ENCODE results near the gene PCDH9.

PCDH9 gene

DNA sequence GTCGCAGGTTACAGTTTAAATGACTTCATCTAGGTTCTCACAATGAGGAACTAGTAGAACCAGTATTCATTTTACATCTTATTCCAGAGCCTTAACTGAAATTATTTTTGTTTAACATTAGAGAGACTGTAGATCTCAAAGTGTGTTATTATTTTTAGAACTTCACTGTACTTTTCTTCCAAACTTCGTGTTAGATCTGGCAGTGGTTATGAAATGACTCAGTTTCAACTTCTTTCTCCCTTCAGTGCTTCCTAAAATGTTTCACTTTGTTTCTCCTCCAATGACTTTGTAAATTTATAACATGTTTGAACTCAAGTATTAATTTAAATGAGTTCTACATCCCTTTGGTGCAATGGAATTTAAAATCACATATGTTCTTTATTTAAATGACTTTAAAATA is 139.3 kb downstream of the PCDH9 start:
- no peaks in the 10 kb centered on the region for H3K79me2 ChIP-seq (ENCODE audit: control insufficient read depth, insufficient read depth, low read length, poor library complexity)
- H4K91ac ChIP-seq (ENCODE audit: low read depth, low read length) = no peak overlapping the region
- no peaks in the 10 kb centered on the region for H3K36me3 ChIP-seq (ENCODE audit: control insufficient read depth in 1 of 2, insufficient read depth in 2 of 2, low read length in 2 of 2)
- H2BK12ac ChIP-seq (ENCODE audit: low read length) = no peak overlapping the region
- no CpG with 5 or more reads among the region's 2 CpGs for WGBS (ENCODE audit: extremely low coverage, insufficient coverage, insufficient read length)
- no peak overlapping the region for H3K4ac ChIP-seq (ENCODE audit: low read depth, low read length)
- no peak overlapping the region for H3K9ac ChIP-seq (ENCODE audit: low read length)
- DNase-seq = no peak
- H3K27me3 ChIP-seq (ENCODE audit: insufficient read depth, low read length) = no peaks in the 10 kb centered on the region
- no peak overlapping the region for H3K18ac ChIP-seq (ENCODE audit: low read length)
- H4K12ac ChIP-seq (ENCODE audit: low read depth, low read length) = no peak overlapping the region
- H3K23ac ChIP-seq (ENCODE audit: low read length) = no peak overlapping the region
- no peak overlapping the region for H3K27ac ChIP-seq (ENCODE audit: low read depth, low read length)
- H3K9me3 ChIP-seq (ENCODE audit: insufficient read depth, low read depth, low read length) = no peaks in the 10 kb centered on the region
- no peak overlapping the region for H2BK120ac ChIP-seq (ENCODE audit: insufficient read depth, low read length, poor library complexity)
- no peaks in the 10 kb centered on the region for H3K4me1 ChIP-seq (ENCODE audit: control insufficient read depth in 1 of 2, insufficient read depth in 2 of 2, low read length in 2 of 2)
- no peak overlapping the region for H3K4me2 ChIP-seq (ENCODE audit: low read length)
- no peak overlapping the region for H4K8ac ChIP-seq (ENCODE audit: low read depth, low read length)
- H2AFZ ChIP-seq (ENCODE audit: insufficient read depth, low read length, poor library complexity) = no peak overlapping the region
- H2AK5ac ChIP-seq (ENCODE audit: low read length) = no peak overlapping the region
- H3K79me1 ChIP-seq (ENCODE audit: low read length) = no peaks in the 10 kb centered on the region
- H3K14ac ChIP-seq (ENCODE audit: low read length) = no peak overlapping the region
- no peak overlapping the region for H2BK5ac ChIP-seq (ENCODE audit: low read depth, low read length, poor library complexity)
- H3K4me3 ChIP-seq (ENCODE audit: low read depth, low read length) = no peak overlapping the region

- no CpG with 5 or more reads among the region's 2 CpGs for WGBS (ENCODE audit: extremely low coverage, insufficient coverage, insufficient read length)
- no peak overlapping the region for H2AK5ac ChIP-seq (ENCODE audit: low read length)
- H3K4me3 ChIP-seq (ENCODE audit: low read depth, low read length) = no peak overlapping the region
- H3K18ac ChIP-seq (ENCODE audit: low read length) = no peak overlapping the region
- no peak overlapping the region for H2AFZ ChIP-seq (ENCODE audit: insufficient read depth, low read length, poor library complexity)
- H3K4ac ChIP-seq (ENCODE audit: low read depth, low read length) = no peak overlapping the region
- no peak overlapping the region for H4K91ac ChIP-seq (ENCODE audit: low read depth, low read length)
- H3K36me3 ChIP-seq (ENCODE audit: control insufficient read depth in 1 of 2, insufficient read depth in 2 of 2, low read length in 2 of 2) = no peaks in the 10 kb centered on the region
- H2BK5ac ChIP-seq (ENCODE audit: low read depth, low read length, poor library complexity) = no peak overlapping the region
- no peak overlapping the region for H4K8ac ChIP-seq (ENCODE audit: low read depth, low read length)
- no peak overlapping the region for H2BK120ac ChIP-seq (ENCODE audit: insufficient read depth, low read length, poor library complexity)
- H3K79me1 ChIP-seq (ENCODE audit: low read length) = no peaks in the 10 kb centered on the region
- no peak overlapping the region for H3K4me2 ChIP-seq (ENCODE audit: low read length)
- H3K4me1 ChIP-seq (ENCODE audit: control insufficient read depth in 1 of 2, insufficient read depth in 2 of 2, low read length in 2 of 2) = no peaks in the 10 kb centered on the region
- no peak overlapping the region for H3K14ac ChIP-seq (ENCODE audit: low read length)
- no peak overlapping the region for H3K27ac ChIP-seq (ENCODE audit: low read depth, low read length)
- no peaks in the 10 kb centered on the region for H3K9me3 ChIP-seq (ENCODE audit: insufficient read depth, low read depth, low read length)
- no peak overlapping the region for H4K12ac ChIP-seq (ENCODE audit: low read depth, low read length)
- DNase-seq = no peak
- no peak overlapping the region for H3K9ac ChIP-seq (ENCODE audit: low read length)
- H3K79me2 ChIP-seq (ENCODE audit: control insufficient read depth, insufficient read depth, low read length, poor library complexity) = no peaks in the 10 kb centered on the region
- no peaks in the 10 kb centered on the region for H3K27me3 ChIP-seq (ENCODE audit: insufficient read depth, low read length)
- no peak overlapping the region for H2BK12ac ChIP-seq (ENCODE audit: low read length)
- no peak overlapping the region for H3K23ac ChIP-seq (ENCODE audit: low read length)
Measured at GRCh38 chr13:67087527-67087926, 142.6 kb downstream of the PCDH9 start.

DNA sequence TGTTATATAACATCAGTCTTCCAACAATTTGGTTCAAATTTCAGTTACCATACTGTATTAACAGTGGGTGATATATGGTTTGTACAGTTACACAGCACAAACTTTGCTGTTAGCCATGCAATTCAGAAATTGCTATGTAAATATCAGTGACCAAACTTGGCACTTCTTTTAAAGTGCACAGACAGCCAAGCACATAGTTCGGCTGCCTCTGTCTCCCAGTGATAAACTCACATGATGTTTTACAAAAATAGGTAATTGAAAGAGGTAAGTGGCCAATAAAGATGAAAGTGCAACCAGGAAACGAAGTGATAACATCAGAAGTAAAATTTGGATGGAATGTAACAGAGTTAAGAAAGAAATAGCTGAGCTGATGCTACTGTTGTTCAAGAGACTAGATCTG is 143.9 kb downstream of the PCDH9 start:
- H2BK120ac ChIP-seq (ENCODE audit: insufficient read depth, low read length, poor library complexity) = no peak overlapping the region
- H3K4me2 ChIP-seq (ENCODE audit: low read length) = no peak overlapping the region
- no peak overlapping the region for H2AK5ac ChIP-seq (ENCODE audit: low read length)
- H3K18ac ChIP-seq (ENCODE audit: low read length) = no peak overlapping the region
- H4K12ac ChIP-seq (ENCODE audit: low read depth, low read length) = no peak overlapping the region
- no peak overlapping the region for H3K4me3 ChIP-seq (ENCODE audit: low read depth, low read length)
- no peak overlapping the region for H3K9ac ChIP-seq (ENCODE audit: low read length)
- no peak overlapping the region for H3K23ac ChIP-seq (ENCODE audit: low read length)
- no peak overlapping the region for H2BK12ac ChIP-seq (ENCODE audit: low read length)
- H4K8ac ChIP-seq (ENCODE audit: low read depth, low read length) = no peak overlapping the region
- no peaks in the 10 kb centered on the region for H3K4me1 ChIP-seq (ENCODE audit: control insufficient read depth in 1 of 2, insufficient read depth in 2 of 2, low read length in 2 of 2)
- H3K4ac ChIP-seq (ENCODE audit: low read depth, low read length) = no peak overlapping the region
- no peak overlapping the region for H2AFZ ChIP-seq (ENCODE audit: insufficient read depth, low read length, poor library complexity)
- H3K79me1 ChIP-seq (ENCODE audit: low read length) = no peaks in the 10 kb centered on the region
- no peak overlapping the region for H3K27ac ChIP-seq (ENCODE audit: low read depth, low read length)
- H4K91ac ChIP-seq (ENCODE audit: low read depth, low read length) = no peak overlapping the region
- H3K9me3 ChIP-seq (ENCODE audit: insufficient read depth, low read depth, low read length) = no peaks in the 10 kb centered on the region
- no peaks in the 10 kb centered on the region for H3K79me2 ChIP-seq (ENCODE audit: control insufficient read depth, insufficient read depth, low read length, poor library complexity)
- H3K27me3 ChIP-seq (ENCODE audit: insufficient read depth, low read length) = no peaks in the 10 kb centered on the region
- DNase-seq = no peak
- H2BK5ac ChIP-seq (ENCODE audit: low read depth, low read length, poor library complexity) = no peak overlapping the region
- H3K36me3 ChIP-seq (ENCODE audit: control insufficient read depth in 1 of 2, insufficient read depth in 2 of 2, low read length in 2 of 2) = no peaks in the 10 kb centered on the region
- no CpG with 5 or more reads among the region's 2 CpGs for WGBS (ENCODE audit: extremely low coverage, insufficient coverage, insufficient read length)
- H3K14ac ChIP-seq (ENCODE audit: low read length) = no peak overlapping the region

GRCh38 chr13:67084066-67084465 is 146.1 kb downstream of the PCDH9 start:
- no peak overlapping the region for H3K9ac ChIP-seq (ENCODE audit: low read length)
- WGBS (ENCODE audit: extremely low coverage, insufficient coverage, insufficient read length) = no CpG with 5 or more reads among the region's 1 CpG
- H3K23ac ChIP-seq (ENCODE audit: low read length) = no peak overlapping the region
- H3K27me3 ChIP-seq (ENCODE audit: insufficient read depth, low read length) = no peaks in the 10 kb centered on the region
- no peak overlapping the region for H3K4me2 ChIP-seq (ENCODE audit: low read length)
- no peak for DNase-seq
- no peak overlapping the region for H3K18ac ChIP-seq (ENCODE audit: low read length)
- H3K4me3 ChIP-seq (ENCODE audit: low read depth, low read length) = no peak overlapping the region
- H3K79me2 ChIP-seq (ENCODE audit: control insufficient read depth, insufficient read depth, low read length, poor library complexity) = no peaks in the 10 kb centered on the region
- no peak overlapping the region for H3K4ac ChIP-seq (ENCODE audit: low read depth, low read length)
- H3K36me3 ChIP-seq (ENCODE audit: control insufficient read depth in 1 of 2, insufficient read depth in 2 of 2, low read length in 2 of 2) = no peaks in the 10 kb centered on the region
- H4K12ac ChIP-seq (ENCODE audit: low read depth, low read length) = no peak overlapping the region
- no peak overlapping the region for H4K8ac ChIP-seq (ENCODE audit: low read depth, low read length)
- no peak overlapping the region for H2BK12ac ChIP-seq (ENCODE audit: low read length)
- no peak overlapping the region for H3K14ac ChIP-seq (ENCODE audit: low read length)
- no peak overlapping the region for H2AFZ ChIP-seq (ENCODE audit: insufficient read depth, low read length, poor library complexity)
- H2AK5ac ChIP-seq (ENCODE audit: low read length) = no peak overlapping the region
- no peak overlapping the region for H4K91ac ChIP-seq (ENCODE audit: low read depth, low read length)
- H3K4me1 ChIP-seq (ENCODE audit: control insufficient read depth in 1 of 2, insufficient read depth in 2 of 2, low read length in 2 of 2) = peaks cover 0 to 2% of the 10 kb centered on the region in 2 experiments
- H3K79me1 ChIP-seq (ENCODE audit: low read length) = no peaks in the 10 kb centered on the region
- no peaks in the 10 kb centered on the region for H3K9me3 ChIP-seq (ENCODE audit: insufficient read depth, low read depth, low read length)
- no peak overlapping the region for H2BK5ac ChIP-seq (ENCODE audit: low read depth, low read length, poor library complexity)
- no peak overlapping the region for H3K27ac ChIP-seq (ENCODE audit: low read depth, low read length)
- H2BK120ac ChIP-seq (ENCODE audit: insufficient read depth, low read length, poor library complexity) = no peak overlapping the region

Data from trophoblast cell (in vitro differentiated cells and primary cell).